ENCODE results near the gene CDH15.

CDH15 gene

DNA sequence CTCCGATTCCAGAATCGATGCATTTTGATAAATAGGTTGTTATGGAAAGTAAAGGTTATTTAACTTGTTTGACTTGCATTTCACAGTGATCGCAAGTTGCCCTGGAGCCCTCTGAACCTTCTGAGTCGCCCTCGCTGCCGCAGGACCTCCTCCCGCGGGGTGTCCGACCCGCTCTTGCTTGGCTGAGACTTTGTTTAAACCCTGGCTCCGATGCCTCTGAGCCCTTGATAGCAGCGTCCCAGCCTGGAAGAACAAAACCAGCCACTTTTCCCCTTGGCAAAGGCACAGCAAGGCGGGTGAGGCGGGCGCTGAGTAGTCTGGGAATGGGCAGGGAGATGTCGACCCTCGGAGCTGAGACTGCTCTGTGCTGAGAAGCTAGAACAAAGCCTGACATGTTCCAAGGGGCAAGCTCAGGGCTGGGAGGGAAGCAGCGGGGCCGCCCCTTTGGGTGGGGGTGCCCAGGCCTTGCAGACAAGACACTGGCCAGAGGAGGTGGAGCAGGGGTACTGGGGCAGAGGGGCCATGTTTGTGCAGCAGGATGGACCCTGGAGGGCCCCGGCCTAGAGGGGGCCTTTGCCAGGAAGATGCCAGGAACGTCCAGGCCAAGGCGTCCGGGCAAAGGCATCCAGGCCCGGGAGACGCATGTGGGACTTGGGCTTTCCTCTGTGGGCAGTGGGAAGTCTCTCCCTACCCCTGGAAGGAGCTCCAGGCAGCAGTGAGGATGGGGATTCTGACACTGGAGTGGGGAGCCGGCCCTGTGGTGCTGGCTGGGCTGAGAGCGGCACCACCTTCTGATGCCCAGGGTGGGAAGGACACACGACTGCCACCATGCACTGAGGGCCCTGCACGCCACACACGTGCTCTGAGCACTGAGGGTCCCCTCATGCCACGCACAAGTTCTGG lies 30.3 kb upstream of the CDH15 start:
- DNase-seq = no peak
- H3K4me1 ChIP-seq (ENCODE audit: control insufficient read depth, insufficient read depth, low read length, poor library complexity, severe bottlenecking) = no peaks in the 10 kb centered on the region
- H3K27me3 ChIP-seq (replicated peaks; ENCODE audit: control insufficient read depth, insufficient read depth, low read length, poor library complexity, severe bottlenecking) = no peaks in the 10 kb centered on the region
- H3K27ac ChIP-seq (ENCODE audit: insufficient read depth, low read length, poor library complexity, severe bottlenecking) = no peak overlapping the region
- no peak overlapping the region for H3K4me3 ChIP-seq (ENCODE audit: insufficient read depth, low read depth, low read length, poor library complexity, severe bottlenecking)
- peaks cover 51% of the 10 kb centered on the region for H3K36me3 ChIP-seq (ENCODE audit: control insufficient read depth, insufficient read depth, low read length)
- H3K9me3 ChIP-seq (ENCODE audit: control insufficient read depth, low read length) = no peaks in the 10 kb centered on the region

- Histone ChIP-seq H3K27me3 (replicated peaks; ENCODE audit: control insufficient read depth, insufficient read depth, low read length, poor library complexity, severe bottlenecking) (no peaks in the 10 kb centered on the region), H3K4me1 (ENCODE audit: control insufficient read depth, insufficient read depth, low read length, poor library complexity, severe bottlenecking) (no peaks in the 10 kb centered on the region), H3K4me3 (ENCODE audit: insufficient read depth, low read depth, low read length, poor library complexity, severe bottlenecking) (no peak overlapping the region), H3K27ac (ENCODE audit: insufficient read depth, low read length, poor library complexity, severe bottlenecking) (no peak overlapping the region), H3K9me3 (ENCODE audit: control insufficient read depth, low read length) (no peaks in the 10 kb centered on the region), H3K36me3 (ENCODE audit: control insufficient read depth, insufficient read depth, low read length) (peaks cover 47% of the 10 kb centered on the region)
- no peak for DNase-seq
These were observed 29.7 kb upstream of the CDH15 start for GRCh38 chr16:89141884-89142267.

GRCh38 chr16:89142474-89143195 lies 28.9 kb upstream of the CDH15 start:
- Histone ChIP-seq H3K36me3 (ENCODE audit: control insufficient read depth, insufficient read depth, low read length) (peaks cover 45% of the 10 kb centered on the region), H3K27me3 (replicated peaks; ENCODE audit: control insufficient read depth, insufficient read depth, low read length, poor library complexity, severe bottlenecking) (no peaks in the 10 kb centered on the region), H3K27ac (ENCODE audit: insufficient read depth, low read length, poor library complexity, severe bottlenecking) (no peak overlapping the region), H3K9me3 (ENCODE audit: control insufficient read depth, low read length) (no peaks in the 10 kb centered on the region), H3K4me3 (ENCODE audit: insufficient read depth, low read depth, low read length, poor library complexity, severe bottlenecking) (no peak overlapping the region), H3K4me1 (ENCODE audit: control insufficient read depth, insufficient read depth, low read length, poor library complexity, severe bottlenecking) (no peaks in the 10 kb centered on the region)
- DNase-seq = no peak

GRCh38 chr16:89143201-89143741 lies 28.3 kb upstream of the CDH15 start:
- Histone ChIP-seq H3K4me3 (ENCODE audit: insufficient read depth, low read depth, low read length, poor library complexity, severe bottlenecking) (no peak overlapping the region), H3K27ac (ENCODE audit: insufficient read depth, low read length, poor library complexity, severe bottlenecking) (no peak overlapping the region), H3K36me3 (ENCODE audit: control insufficient read depth, insufficient read depth, low read length) (peaks cover 45% of the 10 kb centered on the region), H3K4me1 (ENCODE audit: control insufficient read depth, insufficient read depth, low read length, poor library complexity, severe bottlenecking) (no peaks in the 10 kb centered on the region), H3K27me3 (replicated peaks; ENCODE audit: control insufficient read depth, insufficient read depth, low read length, poor library complexity, severe bottlenecking) (no peaks in the 10 kb centered on the region), H3K9me3 (ENCODE audit: control insufficient read depth, low read length) (no peaks in the 10 kb centered on the region)
- DNase-seq = no peak

DNA sequence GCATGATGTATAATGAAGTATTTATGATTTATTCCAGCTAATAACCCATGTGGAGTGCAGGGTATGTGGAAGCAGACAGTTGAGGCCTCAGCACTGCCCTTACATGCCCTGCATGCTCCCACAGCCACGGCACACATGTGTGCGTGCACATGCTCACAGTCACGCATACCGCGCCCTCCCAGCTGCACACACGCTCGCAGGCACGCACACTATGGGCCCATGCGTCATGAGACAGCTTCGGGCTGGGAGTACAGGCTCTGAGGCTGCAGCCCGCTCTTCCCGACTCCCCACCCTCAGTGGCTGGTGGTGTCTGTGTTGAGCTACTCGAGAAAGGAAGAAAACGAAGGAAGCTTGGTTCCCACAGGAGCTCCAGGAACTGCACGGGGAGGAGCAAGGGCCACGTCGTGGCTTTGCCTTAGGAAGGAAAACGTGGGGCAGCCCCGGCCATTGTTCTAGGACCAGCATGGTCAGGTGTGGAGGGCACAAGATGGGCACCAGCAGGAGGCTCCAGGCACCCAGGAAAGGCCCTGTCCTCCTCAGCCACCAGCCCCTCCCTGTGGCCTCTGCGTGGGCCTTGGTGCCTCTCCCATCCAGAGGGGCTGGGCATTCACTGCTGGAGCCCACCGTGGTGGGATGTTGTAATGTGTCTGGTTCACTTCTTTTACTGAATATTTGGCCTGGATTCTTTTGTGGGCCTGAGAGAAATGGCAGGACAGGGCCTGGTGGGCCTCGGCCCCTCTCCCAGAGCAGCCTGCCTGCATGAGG lies 27.5 kb upstream of the CDH15 start:
- Histone ChIP-seq H3K36me3 (ENCODE audit: control insufficient read depth, insufficient read depth, low read length) (peaks cover 51% of the 10 kb centered on the region), H3K9me3 (ENCODE audit: control insufficient read depth, low read length) (no peaks in the 10 kb centered on the region), H3K4me3 (ENCODE audit: insufficient read depth, low read depth, low read length, poor library complexity, severe bottlenecking) (no peak overlapping the region), H3K4me1 (ENCODE audit: control insufficient read depth, insufficient read depth, low read length, poor library complexity, severe bottlenecking) (no peaks in the 10 kb centered on the region), H3K27ac (ENCODE audit: insufficient read depth, low read length, poor library complexity, severe bottlenecking) (no peak overlapping the region), H3K27me3 (replicated peaks; ENCODE audit: control insufficient read depth, insufficient read depth, low read length, poor library complexity, severe bottlenecking) (no peaks in the 10 kb centered on the region)
- no peak for DNase-seq

- Histone ChIP-seq H3K27me3 (replicated peaks; ENCODE audit: control insufficient read depth, insufficient read depth, low read length, poor library complexity, severe bottlenecking) (no peaks in the 10 kb centered on the region), H3K4me1 (ENCODE audit: control insufficient read depth, insufficient read depth, low read length, poor library complexity, severe bottlenecking) (no peaks in the 10 kb centered on the region), H3K36me3 (ENCODE audit: control insufficient read depth, insufficient read depth, low read length) (peaks cover 57% of the 10 kb centered on the region), H3K9me3 (ENCODE audit: control insufficient read depth, low read length) (no peaks in the 10 kb centered on the region), H3K4me3 (ENCODE audit: insufficient read depth, low read depth, low read length, poor library complexity, severe bottlenecking) (no peak overlapping the region), H3K27ac (ENCODE audit: insufficient read depth, low read length, poor library complexity, severe bottlenecking) (no peak overlapping the region)
- no peak for DNase-seq
These were observed 26.9 kb upstream of the CDH15 start for GRCh38 chr16:89144681-89145080.

GRCh38 chr16:89145406-89146161 lies 26.0 kb upstream of the CDH15 start:
- H3K27ac ChIP-seq (ENCODE audit: insufficient read depth, low read length, poor library complexity, severe bottlenecking) = no peak overlapping the region
- no peaks in the 10 kb centered on the region for H3K4me1 ChIP-seq (ENCODE audit: control insufficient read depth, insufficient read depth, low read length, poor library complexity, severe bottlenecking)
- no peaks in the 10 kb centered on the region for H3K9me3 ChIP-seq (ENCODE audit: control insufficient read depth, low read length)
- no peak overlapping the region for H3K4me3 ChIP-seq (ENCODE audit: insufficient read depth, low read depth, low read length, poor library complexity, severe bottlenecking)
- peaks cover 56% of the 10 kb centered on the region for H3K36me3 ChIP-seq (ENCODE audit: control insufficient read depth, insufficient read depth, low read length)
- H3K27me3 ChIP-seq (replicated peaks; ENCODE audit: control insufficient read depth, insufficient read depth, low read length, poor library complexity, severe bottlenecking) = no peaks in the 10 kb centered on the region
- DNase-seq = no peak

GRCh38 chr16:89146211-89147005 lies 25.1 kb upstream of the CDH15 start:
- Histone ChIP-seq H3K27ac (ENCODE audit: insufficient read depth, low read length, poor library complexity, severe bottlenecking) (no peak overlapping the region), H3K4me3 (ENCODE audit: insufficient read depth, low read depth, low read length, poor library complexity, severe bottlenecking) (no peak overlapping the region), H3K27me3 (replicated peaks; ENCODE audit: control insufficient read depth, insufficient read depth, low read length, poor library complexity, severe bottlenecking) (no peaks in the 10 kb centered on the region), H3K36me3 (ENCODE audit: control insufficient read depth, insufficient read depth, low read length) (peaks cover 50% of the 10 kb centered on the region), H3K4me1 (ENCODE audit: control insufficient read depth, insufficient read depth, low read length, poor library complexity, severe bottlenecking) (no peaks in the 10 kb centered on the region), H3K9me3 (ENCODE audit: control insufficient read depth, low read length) (no peaks in the 10 kb centered on the region)
- no peak for DNase-seq

All from effector memory CD4-positive, alpha-beta T cell (primary cell).